ENCODE measurements around the gene LRRC63.
"Not testable (repeated sequence)": the region's sequence is repeated elsewhere in the genome, so short reads cannot be mapped to it uniquely, and the experiment has no call there.

The LRRC63 gene

DNA sequence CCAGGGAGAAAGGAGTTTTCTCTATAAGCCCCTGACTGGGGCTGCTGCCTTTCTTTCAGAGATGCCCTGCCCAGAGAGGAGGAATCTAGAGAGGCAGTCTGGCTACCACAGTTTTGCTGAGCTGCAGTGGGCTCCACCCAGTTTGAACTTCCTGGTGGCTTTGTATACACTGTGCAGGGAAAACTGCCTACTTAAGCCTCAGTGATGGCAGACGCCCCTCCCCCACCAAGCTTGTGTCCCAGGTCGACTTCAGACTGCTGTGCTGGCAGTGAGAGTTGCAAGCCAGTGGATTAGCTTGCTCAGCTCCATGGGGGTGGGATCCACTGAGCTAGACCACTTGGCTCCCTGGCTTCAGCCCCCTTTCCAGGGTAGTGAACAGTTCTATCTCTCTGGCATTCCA lies 8.5 kb downstream of the LRRC63 start:
- in situ Hi-C loops (cut with MboI; ENCODE audit: low sequenced_read_pairs), result not testable (repeated sequence)

DNA sequence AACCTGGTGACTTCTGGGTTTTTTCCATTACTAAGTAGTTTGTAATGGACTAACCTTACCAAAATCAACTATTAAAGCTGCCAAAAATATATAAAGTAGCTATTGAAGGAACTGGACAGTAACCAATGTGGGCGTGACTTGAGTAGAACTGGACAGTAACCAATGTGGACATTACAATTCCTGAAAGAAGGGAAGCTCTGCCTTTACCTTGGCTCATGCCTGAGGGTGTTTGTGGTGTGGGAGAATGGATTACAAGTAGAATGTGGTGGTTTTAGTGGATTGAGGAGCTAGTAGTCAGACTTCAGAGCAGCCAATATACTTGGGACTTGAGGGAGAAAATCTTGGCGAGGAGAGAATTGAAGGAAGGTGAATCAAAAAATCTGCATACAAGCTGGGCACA lies 17.5 kb downstream of the LRRC63 start:
- in situ Hi-C loops (cut with MboI; ENCODE audit: low sequenced_read_pairs), result no loop called here

DNA sequence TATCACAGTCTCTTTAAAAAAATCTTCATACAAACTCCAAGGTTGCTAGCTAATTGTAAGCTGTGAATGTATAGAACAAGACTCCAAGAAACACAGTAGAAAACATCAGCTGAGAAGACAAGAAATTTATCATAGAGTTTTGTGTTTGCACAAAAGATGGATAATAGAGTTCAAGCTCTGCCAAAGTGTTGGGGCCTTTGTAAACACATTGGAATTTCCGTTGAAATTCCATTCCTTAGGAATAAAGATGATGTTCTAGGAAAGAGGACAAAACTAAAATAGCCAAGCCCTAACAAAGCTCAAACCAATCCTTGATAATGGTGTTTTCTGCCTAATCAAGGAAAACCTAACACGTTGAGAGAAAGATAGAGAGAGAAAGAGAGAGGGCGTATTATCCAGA lies 20.6 kb downstream of the LRRC63 start:
- in situ Hi-C loops (cut with MboI; ENCODE audit: low sequenced_read_pairs), result no loop called here

DNA sequence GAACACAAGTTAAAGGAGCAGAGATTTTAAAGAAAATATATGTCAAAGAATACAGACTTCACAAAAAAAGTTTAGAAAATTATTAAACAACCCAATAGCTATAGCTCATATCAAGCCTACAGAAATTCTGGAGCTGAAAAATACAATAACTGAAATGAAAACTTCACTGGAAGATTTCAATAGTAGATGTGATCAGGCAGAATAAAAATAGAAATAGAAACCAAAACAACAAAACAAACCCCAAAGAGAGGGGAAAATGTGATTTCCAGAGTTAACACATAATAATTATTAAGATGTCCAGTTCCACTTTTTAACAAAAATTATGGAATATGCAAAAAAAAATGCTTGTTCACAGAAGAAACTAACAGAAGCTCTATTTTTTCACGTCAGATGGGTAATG lies 23.6 kb downstream of the LRRC63 start:
- in situ Hi-C loops (cut with MboI; ENCODE audit: low sequenced_read_pairs), result no loop called here

DNA sequence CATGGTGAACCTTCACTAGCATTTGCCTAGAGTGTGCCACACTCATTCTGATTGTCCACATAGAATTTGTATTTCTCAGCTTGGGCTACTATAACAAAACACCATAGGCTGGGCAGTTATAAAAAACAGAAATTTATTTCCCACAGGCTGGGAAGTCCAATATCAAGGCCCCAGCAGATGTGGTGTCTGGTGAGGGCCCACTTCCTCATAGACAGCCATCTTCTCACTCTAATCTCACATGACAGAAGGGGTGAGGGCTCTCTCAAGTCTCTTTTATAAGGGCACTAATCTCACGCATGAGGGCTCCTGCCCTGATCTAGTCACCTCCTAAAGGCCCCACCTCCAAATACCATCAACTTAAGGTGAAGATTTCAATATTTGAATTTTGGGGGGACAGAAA lies 53.6 kb downstream of the LRRC63 start:
- in situ Hi-C loops (cut with MboI; ENCODE audit: low sequenced_read_pairs), result no loop called here

DNA sequence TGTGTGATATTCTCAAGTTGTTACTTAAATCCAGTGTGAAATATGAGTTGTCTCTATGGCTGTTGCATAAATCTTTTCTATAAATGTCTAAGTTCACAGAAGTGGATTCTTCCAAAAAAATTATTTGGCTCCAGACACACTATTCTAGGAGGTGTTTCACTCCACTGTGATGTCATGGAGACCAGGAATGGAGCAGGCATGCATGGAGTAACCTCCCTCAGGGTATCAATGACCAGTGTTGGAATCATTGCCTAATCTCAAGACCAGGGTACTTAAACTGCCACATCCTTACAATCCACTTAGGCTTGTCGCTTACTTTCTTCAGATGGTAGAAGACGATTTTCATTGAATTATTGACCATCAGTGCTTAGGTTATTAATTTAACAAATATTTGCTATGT lies 55.4 kb downstream of the LRRC63 start:
- in situ Hi-C loops (cut with MboI; ENCODE audit: low sequenced_read_pairs), result no loop called here

DNA sequence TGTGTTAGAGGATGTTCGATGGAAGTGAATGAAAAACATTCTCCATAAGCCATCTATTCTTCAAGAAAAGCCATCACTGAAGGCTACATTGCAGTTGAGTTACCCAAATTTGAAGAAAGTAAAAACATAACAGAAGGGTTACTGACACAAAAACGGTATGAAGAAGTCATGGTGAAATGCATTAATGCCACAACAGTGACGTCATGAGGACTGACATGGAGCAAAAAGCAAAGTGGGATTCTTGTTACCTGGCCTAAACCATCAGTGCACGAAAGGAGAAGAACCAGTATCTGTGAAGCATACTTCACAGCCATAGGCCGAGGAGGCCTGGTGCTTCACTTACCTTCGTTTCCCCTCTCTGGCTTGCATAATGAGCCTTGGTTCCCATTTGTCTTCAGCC lies 58.7 kb downstream of the LRRC63 start:
- in situ Hi-C loops (cut with MboI; ENCODE audit: low sequenced_read_pairs), result no loop called here

DNA sequence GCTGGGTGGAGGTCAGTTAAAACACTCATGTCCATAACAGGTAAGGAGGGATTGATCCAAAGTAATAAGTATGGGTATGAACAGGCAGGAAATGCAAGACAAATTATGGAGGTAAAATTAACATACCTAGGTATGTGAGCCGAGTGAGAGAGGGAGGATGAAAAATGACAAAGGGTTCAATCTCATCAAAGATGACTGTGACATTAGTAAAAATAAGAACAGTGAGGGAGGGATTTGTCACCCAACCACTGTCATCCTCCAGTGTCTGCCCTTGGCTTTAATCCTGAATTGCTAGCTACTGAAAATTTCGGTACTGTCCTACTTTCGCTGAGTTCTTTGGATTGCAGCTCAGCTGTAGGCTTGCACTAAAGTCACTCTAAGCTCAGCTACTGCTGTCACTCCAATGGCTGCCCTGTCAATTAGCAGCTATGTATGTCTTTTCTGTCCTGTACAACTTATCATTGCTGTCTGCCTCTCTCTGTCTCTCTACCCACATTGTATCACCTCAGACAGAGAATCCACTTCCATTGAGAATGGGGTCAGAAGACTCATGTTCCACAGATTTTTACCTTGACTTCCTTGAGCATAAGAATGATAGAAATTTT lies 62.5 kb downstream of the LRRC63 start:
- in situ Hi-C loops (cut with MboI; ENCODE audit: low sequenced_read_pairs), result no loop called here

DNA sequence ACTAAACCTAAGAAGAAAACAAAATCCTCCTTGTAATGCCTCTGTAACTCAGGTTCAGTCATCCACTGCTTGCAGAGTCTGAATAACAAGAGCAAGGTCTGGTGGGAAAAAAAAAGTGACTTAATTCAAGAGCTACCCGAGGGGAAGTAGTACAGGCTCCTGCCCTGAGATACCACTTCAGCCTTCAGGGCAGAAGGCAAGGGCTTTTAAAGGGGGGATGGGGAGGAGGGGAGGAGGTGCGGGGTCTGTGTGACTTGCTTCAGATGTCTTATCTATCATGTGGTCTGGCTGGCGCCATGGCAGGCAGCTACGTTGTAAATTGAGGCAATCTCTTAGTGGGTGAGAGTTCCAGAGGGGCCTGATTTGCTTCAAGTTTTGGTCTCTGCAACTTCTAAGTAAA lies 66.7 kb downstream of the LRRC63 start:
- in situ Hi-C loops (cut with MboI; ENCODE audit: low sequenced_read_pairs), result loop anchor here (25.0 kb wide), 1 partner anchor 116 kb away; no protein-coding TSS in a partner anchor

DNA sequence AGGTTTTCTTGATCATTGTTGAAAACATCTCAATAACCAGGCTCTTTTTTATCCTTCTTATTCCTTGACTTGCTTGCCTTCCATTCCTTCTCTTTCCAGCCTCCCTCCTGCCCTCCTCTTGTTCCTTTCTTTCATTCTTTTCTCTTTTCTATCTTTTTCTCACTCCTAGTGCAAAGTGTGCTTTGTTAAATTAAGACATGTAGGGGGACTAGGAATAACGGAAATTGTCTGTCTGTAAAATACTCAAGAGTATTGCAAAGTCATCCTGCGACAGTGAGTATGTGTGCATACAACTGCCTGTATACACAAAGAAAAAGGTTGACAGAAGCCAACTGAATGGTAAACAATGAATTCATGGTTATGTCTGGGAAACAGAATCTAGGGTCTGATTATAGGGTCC lies 70.1 kb downstream of the LRRC63 start:
- in situ Hi-C loops (cut with MboI; ENCODE audit: low sequenced_read_pairs), result loop anchor here (25.0 kb wide), 1 partner anchor 119 kb away; no protein-coding TSS in a partner anchor

DNA sequence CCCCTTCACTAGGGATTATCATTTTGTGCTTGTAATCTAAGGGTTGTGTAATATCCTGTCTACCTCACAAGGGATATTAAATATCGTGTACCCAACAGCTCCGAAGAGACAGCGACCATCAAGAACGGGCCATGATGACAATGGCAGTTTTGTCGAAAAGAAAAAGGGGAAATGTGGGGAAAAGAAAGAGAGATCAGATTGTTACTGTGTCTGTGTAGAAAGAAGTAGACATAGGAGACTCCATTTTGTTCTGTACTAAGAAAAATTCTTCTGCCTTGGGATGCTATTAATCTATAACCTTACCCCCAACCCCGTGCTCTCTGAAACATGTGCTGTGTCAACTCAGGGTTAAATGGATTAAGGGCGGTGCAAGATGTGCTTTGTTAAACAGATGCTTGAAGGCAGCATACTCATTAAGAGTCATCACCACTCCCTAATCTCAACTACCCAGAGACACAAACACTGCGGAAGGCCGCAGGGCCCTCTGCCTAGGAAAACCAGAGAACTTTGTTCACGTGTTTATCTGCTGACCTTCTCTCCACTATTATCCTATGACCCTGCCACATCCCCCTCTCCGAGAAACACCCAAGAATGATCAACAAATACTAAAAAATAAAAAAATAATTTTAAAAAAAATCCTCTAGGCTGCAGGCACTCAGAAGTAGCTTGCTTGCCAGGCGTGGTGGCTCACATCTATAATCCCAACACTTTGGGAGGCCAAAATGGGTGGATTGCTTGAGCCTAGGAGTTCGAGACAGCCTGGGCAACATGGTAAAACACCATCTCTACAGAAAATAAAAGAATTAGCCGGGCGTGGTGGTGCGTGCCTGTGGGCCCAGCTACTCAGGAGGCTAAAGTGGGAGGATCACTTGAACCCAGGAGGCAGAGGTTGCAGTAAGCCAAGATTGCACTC lies 72.4 kb downstream of the LRRC63 start:
- in situ Hi-C loops (cut with MboI; ENCODE audit: low sequenced_read_pairs), result loop anchor here (25.0 kb wide), 1 partner anchor 122 kb away; no protein-coding TSS in a partner anchor

DNA sequence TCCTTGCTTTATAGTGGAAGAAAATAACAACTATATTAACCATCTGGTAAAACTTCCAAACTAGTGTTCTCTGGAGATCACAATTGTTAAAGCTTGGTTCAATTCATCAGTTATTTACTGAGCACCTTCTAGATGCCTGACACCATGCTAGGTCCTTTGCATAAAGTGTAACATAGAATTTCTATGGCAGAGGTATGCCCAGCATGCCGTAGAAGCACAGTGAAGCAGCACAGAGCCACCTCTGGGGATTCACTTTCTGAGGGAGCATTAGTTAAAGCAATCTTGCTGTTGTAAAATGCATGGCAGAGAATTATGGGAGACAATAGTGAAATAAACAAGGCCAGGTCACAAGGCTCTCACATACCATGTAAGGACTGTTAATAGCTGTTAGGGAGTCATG lies 75.2 kb downstream of the LRRC63 start:
- in situ Hi-C loops (cut with MboI; ENCODE audit: low sequenced_read_pairs), result loop anchor here (25.0 kb wide), 1 partner anchor 125 kb away; no protein-coding TSS in a partner anchor

DNA sequence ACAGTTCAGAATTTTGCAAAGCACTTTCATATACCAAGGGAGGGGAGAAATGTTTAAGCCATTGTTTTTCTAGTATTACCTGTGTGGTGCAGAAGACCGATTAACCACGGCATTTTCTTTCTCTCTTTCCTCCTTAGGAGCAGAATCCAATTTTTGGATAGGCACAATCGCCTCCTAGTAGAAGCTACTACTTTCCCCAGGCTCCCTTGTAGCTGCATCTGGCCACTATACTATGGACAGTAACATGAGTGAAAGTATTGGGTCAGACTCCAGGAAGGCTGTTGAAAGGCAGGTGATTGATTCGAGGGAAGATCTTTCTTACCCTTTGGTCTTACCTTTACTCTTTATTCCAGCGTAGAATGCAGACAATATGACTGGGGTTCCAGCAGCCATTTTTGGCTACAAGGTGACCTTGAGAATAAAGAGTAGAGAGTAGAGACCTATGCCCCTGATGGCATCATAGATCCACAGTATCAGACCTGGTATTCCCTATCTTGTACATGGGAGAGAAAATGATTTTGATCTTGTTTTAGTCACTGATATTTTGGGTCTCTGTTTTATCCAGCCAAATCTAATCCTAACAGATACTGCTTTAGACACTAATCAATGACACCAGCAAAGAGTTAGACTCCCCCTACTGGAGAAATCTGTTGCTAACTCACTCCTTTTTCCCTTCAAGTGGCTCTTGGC lies 77.0 kb downstream of the LRRC63 start:
- in situ Hi-C loops (cut with MboI; ENCODE audit: low sequenced_read_pairs), result loop anchor here (25.0 kb wide), 1 partner anchor 126 kb away; no protein-coding TSS in a partner anchor

DNA sequence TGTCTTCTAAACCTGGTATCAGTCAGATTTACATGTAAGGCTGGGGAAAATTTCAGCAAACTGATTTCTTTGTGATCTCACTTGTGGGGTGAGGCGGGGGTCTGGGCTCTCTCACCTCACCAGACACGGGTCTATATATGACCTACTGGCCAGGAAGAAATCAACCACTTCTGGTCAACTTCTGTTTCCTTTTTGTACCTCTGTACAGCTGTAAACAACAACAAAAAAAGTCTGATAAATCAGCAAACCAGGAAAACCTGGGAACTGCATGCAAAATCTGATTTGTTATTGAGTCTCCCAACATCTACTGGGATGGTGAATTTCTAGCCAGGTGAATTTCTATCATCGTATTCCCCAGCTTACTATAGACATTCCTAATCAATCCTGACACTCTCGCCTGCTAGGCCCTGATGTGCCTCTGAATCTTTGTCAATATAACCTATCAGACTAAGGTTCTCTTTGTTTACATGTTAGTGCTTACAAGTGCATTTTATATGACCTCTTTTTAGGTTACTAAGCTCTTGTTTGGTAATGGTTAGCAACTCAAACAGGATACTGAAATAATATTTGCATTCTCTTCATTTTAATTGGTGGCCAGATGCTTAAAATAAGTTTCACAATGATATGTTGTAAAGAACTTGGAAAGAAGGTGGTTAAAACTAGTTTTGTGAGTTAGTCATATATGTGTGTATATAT lies 77.7 kb downstream of the LRRC63 start:
- in situ Hi-C loops (cut with MboI; ENCODE audit: low sequenced_read_pairs), result loop anchor here (25.0 kb wide), 1 partner anchor 127 kb away; no protein-coding TSS in a partner anchor

DNA sequence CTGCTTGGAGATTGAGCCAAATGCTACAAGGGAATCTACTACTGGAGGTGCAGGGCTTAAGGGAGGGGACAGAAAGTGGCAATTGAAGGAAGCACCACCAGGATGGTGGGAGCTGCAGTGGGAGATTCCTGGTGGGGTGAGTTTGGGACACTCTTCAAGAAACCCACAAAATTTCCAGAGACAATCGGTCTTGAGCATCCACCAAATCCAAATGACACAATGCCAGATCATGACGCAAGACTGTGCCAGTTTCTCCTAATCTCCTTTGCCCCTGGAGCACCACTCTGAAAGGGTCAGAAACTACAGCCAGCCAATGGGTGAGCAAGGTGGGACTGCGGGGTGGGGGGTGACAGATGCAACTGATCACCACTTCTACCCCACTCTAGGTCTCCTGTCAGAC lies 78.7 kb downstream of the LRRC63 start:
- in situ Hi-C loops (cut with MboI; ENCODE audit: low sequenced_read_pairs), result loop anchor here (25.0 kb wide), 1 partner anchor 128 kb away; no protein-coding TSS in a partner anchor

DNA sequence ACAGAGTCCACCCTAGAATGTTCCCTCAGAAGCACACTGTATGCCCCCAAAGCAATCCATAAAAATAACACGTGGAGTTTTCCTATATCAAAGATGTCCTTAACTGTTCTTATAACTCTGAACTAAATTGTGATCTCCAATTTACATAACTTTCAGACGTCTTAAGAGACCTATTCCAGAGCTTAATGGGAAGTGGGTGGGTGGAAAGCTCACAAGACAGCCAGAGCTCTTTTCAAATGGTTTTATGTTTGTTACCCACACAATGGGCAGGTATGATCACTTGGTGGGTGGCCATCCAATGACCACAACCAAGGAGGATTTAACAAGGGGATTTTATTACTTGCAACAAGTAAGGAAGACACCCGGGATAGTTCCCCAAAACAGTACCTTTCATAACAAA lies 81.7 kb downstream of the LRRC63 start:
- in situ Hi-C loops (cut with MboI; ENCODE audit: low sequenced_read_pairs), result loop anchor here (25.0 kb wide), 1 partner anchor 131 kb away; no protein-coding TSS in a partner anchor

DNA sequence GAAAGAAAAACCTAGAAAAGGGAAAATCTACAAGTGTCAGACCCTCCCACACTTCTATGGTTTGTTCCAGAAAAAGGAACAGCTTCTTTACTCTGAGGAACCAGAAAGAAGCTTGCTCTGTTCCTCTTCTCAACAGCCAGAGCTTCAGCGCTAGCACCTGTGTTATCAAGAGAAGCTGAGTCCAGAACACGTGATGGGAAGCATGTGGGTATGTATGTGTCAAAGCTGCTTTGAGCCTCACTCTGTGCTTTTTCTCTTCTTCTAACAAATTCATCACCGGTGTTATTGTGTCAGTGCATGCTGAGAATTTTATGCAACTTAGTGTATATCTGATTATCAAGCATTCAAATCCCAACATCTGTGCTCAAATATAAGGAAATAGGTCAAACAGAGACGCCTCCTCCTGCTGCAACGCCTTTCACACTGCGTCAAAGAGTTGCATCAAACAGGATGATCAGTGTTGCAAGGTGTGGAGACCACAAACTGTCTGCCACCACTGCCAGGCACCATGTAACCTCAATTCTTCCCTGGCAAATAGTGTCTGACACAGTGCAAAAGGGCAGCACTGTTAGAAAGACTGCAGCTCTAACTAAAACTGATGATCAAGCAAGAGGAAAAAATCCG lies 83.9 kb downstream of the LRRC63 start:
- in situ Hi-C loops (cut with MboI; ENCODE audit: low sequenced_read_pairs), result loop anchor here (25.0 kb wide), 1 partner anchor 133 kb away; no protein-coding TSS in a partner anchor

DNA sequence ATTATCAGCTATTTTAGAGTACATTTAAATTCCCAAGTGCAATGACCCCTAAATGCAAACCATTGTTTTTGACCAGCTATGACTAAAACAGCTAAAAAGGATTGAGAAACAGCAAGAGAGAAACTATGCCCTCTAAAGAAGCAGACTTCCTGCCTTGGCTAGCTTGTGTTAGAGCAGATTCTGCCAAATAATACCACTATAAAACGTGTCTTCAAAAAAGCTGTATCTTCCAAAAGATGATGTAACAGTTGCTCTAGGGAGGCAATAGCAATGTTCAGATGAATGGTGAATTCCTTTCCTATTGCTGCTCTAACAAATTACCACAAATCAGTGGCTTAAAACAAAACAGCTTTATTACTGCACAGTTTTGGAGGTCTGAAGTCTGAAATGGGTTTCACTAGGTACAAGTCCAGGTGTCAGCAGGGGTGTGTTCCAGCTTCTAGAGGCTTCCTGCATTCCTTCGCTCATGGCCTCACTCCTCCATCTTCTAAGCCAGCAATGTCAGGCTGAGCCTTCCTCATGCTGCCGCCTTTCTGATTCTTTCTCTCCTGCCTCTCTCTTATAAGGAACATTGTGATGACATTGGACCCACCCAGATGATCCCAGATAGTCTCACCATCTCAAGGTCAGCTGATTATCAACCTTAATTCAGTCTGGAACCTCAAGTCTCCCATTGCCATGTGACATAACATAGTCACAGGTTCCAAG lies 84.5 kb downstream of the LRRC63 start:
- in situ Hi-C loops (cut with MboI; ENCODE audit: low sequenced_read_pairs), result loop anchor here (25.0 kb wide), 1 partner anchor 134 kb away; no protein-coding TSS in a partner anchor

DNA sequence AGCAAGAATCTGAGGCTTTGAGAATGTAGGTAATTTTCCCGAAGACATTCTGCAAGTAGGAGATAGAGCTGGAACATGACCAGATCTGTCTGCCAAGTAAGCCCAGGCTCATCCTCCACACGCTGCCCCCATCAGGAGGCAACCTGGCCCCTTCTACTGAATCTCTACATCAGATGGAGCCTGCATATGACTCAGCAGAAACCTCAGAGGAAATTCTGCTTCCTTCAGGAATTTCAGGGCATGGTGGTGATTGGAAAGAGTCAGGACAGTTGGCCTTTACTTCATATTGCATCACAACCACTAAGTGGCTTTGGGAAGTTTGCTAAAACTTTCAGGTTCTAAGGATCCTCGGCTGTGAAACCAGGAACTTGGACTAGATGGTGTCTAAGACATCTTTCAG lies 85.2 kb downstream of the LRRC63 start:
- in situ Hi-C loops (cut with MboI; ENCODE audit: low sequenced_read_pairs), result loop anchor here (25.0 kb wide), 1 partner anchor 135 kb away; no protein-coding TSS in a partner anchor

Measured in HL-60/S4 treated with phorbol 12-myristate 13-acetate at 8.2 ng/mL for 4 days and 3 days (cell line).